ENCODE measurements around the gene UGGT1. TPM values are rescaled to one million over a fixed set of nuclear protein-coding genes. Genes with fewer than 3 reads are reported as not detected.

UGGT1 gene
- total and polyA plus RNA-seq, 2 experiments from 2014 or later, result 11.5 to 65.0 TPM

GRCh38 chr2:128108166-128108565 is 17.2 kb downstream of the UGGT1 start:
- Mint-ChIP-seq H3K4me1 (peaks cover 2% of the 10 kb centered on the region; the same call in 1 of the 3 replicates), H3K4me3 (no peak overlapping the region), H3K27ac (no peak overlapping the region), H3K36me3 (ENCODE audit: low read depth) (peaks cover 20% of the 10 kb centered on the region), H3K9me3 (no peaks in the 10 kb centered on the region), H3K27me3 (ENCODE audit: insufficient read depth, low read depth, poor library complexity) (no peaks in the 10 kb centered on the region)
- Histone ChIP-seq H3K9me2 (ENCODE audit: insufficient read depth) (no peaks in the 10 kb centered on the region), H4K20me1 (replicated peaks; ENCODE audit: insufficient read depth) (no peaks in the 10 kb centered on the region; the same call in none of the 2 replicates), H3K27me3 (ENCODE audit: insufficient read depth) (no peaks in the 10 kb centered on the region), H3F3A (replicated peaks; ENCODE audit: low read depth) (no peaks in the 10 kb centered on the region), H3K4me3 (no peak overlapping the region), H3K27ac (ENCODE audit: low read depth) (no peak overlapping the region), H3K4me1 (ENCODE audit: insufficient read depth) (no peaks in the 10 kb centered on the region), H3K79me2 (replicated peaks; ENCODE audit: insufficient read depth) (0 out of 2 replicates have a peak, but pooled peaks cover under 1% of the 10 kb centered on the region), H3K4me2 (no peak overlapping the region), H2AFZ (no peak overlapping the region), H3K36me3 (ENCODE audit: insufficient read depth) (peaks cover 10% of the 10 kb centered on the region)
- DNase-seq (ENCODE audit: low spot score) (no peak), ATAC-seq (no peak)
- TF ChIP-seq CTCF (conservative IDR thresholded peaks at IDR 0.05; ENCODE audit: low read depth in 2 of 2), result no peak
- TF ChIP-seq EZH2phosphoT487 (IDR thresholded peaks at IDR 0.05; ENCODE audit: unreplicated experiment), result no peak
- TF ChIP-seq NANOG (IDR thresholded peaks at IDR 0.05; ENCODE audit: borderline replicate concordance), result no peak
- no peak for TF ChIP-seq EZH2 (IDR thresholded peaks at IDR 0.05; ENCODE audit: low read depth, unreplicated experiment)
- TF ChIP-seq REST (IDR thresholded peaks at IDR 0.05; ENCODE audit: unreplicated experiment), result no peak
- no peak for TF ChIP-seq JUNB (IDR thresholded peaks at IDR 0.05; ENCODE audit: unreplicated experiment)
- TF ChIP-seq ZNF331 (CRISPR knock-in tag; IDR thresholded peaks at IDR 0.05; ENCODE audit: low read depth), result no peak
- no peak for TF ChIP-seq ZNF462 (CRISPR knock-in tag; IDR thresholded peaks at IDR 0.05)
- TF ChIP-seq CREB1 (CRISPR knock-in tag; IDR thresholded peaks at IDR 0.05; ENCODE audit: low read depth), result no peak
- no peak for TF ChIP-seq ETS1 (IDR thresholded peaks at IDR 0.05)
